Adrenal gland (tissue), 5 donors: Measurements from ENCODE around the gene RTKN2.

Experiments used
- CTCF ChIP-seq, 6 experiments: fragments of 450-650 bp in 4 of 6; fragments of 200-600 bp in 2 of 6; sonication (generic) in 1 of 6; IDR thresholded peaks; 1 replicate in 5 of 6; 2 replicates in 1 of 6; pipeline versions ENCODE4 v1.5.1 to v1.8.0; 2016 to 2021; ENCODE audit warnings: antibody characterized with exemption in 6 of 6, mild to moderate bottlenecking in 2 of 6, moderate library complexity in 1 of 6
- POLR2A ChIP-seq, 2 donors: fragments of 450-650 bp; IDR thresholded peaks; one replicate each; pipeline ENCODE4 v1.6.1; 2017; ENCODE audit warnings: antibody characterized with exemption in 2 of 2, mild to moderate bottlenecking in 2 of 2, moderate library complexity in 1 of 2
- donor health status: DM: no; HTN: no; CAD: no.

GRCh38 chr10:62178568-62178967 is 90.1 kb downstream of the RTKN2 start:
- TF ChIP-seq CTCF (IDR thresholded peaks at IDR 0.05) (no peak), POLR2A (IDR thresholded peaks at IDR 0.05) (no peak)
